Heart left ventricle (tissue), 13 donors: ENCODE results near the gene TTLL5.

ENCODE experiments used
- CTCF ChIP-seq, 12 donors: fragments of 200-600 bp; sonication (generic) in 4 of 12; IDR thresholded peaks; one replicate each; pipeline versions ENCODE4 v1.5.0 to v1.8.0; 2018 to 2022; ENCODE audit warnings: antibody characterized with exemption in 12 of 12, mild to moderate bottlenecking in 5 of 12
- POLR2A ChIP-seq, 2 donors: fragments of 450-650 bp; IDR thresholded peaks; one replicate each; pipeline ENCODE4 v1.6.1; 2017; ENCODE audit warnings: antibody characterized with exemption in 2 of 2, mild to moderate bottlenecking in 2 of 2, moderate library complexity in 2 of 2
- donor health status: ischemic (EF 13 %, LVEDD 7.1; RV severe dilation, severe dysfunction).
- donor health status: DM: no; HTN: yes; CAD: no.
- donor health status: DM: no; HTN: no; CAD: no.
- donor health status: ischemic (EF 25% LVEDD 6.9; RV normal size, moderate dysfunction).
- donor health status: ischemic (EF 25% LVEDD 5.7; RV mildly dilated, moderate dysfunction).
- donor health status: ischemic (EF 35%, LVEDD 5.7; RV mildly dilated, moderate dysfunction).
- donor health status: nonischemic (EF 11% LVEDD 7.7; RV severe dilation, severe dysfunction).
- donor health status: DM: yes; HTN: yes; CAD: no.
- donor health status: PGD.
- donor health status: ischemic (EF 29% LVEDD 5.4; RV normal size, mild dysfunction).
- donor health status: nonischemic (EF 23%, LVEDD 6.1; RV moderate dilation, normal function).

- no peak for TF ChIP-seq CTCF (IDR thresholded peaks at IDR 0.05)
- TF ChIP-seq POLR2A (IDR thresholded peaks at IDR 0.05) = no peak
Measured at GRCh38 chr14:75844486-75844885, 183.4 kb downstream of the TTLL5 start.
